ENCODE results near the gene SETBP1.

The SETBP1 gene

GRCh38 chr18:44855681-44856080 lies 175.0 kb downstream of the SETBP1 start:
- Histone ChIP-seq H3K9me2 (ENCODE audit: low read depth, low read length) (no peaks in the 10 kb centered on the region), H3K4me3 (ENCODE audit: low read depth, low read length, poor library complexity, severe bottlenecking) (no peak overlapping the region), H3K79me2 (ENCODE audit: insufficient read depth, low read length) (no peaks in the 10 kb centered on the region), H4K20me1 (ENCODE audit: insufficient read depth, low read length) (no peaks in the 10 kb centered on the region), H3K27ac (ENCODE audit: low read depth, low read length, poor library complexity, severe bottlenecking) (no peak overlapping the region), H3K9ac (ENCODE audit: low read length) (no peak overlapping the region), H3K9me3 (ENCODE audit: low read length) (no peaks in the 10 kb centered on the region), H2AFZ (ENCODE audit: low read length) (no peak overlapping the region), H3K4me2 (ENCODE audit: low read length) (no peak overlapping the region), H3F3A (ENCODE audit: insufficient read depth, low read length) (no peaks in the 10 kb centered on the region), H3K27me3 (ENCODE audit: insufficient read depth, low read length) (no peaks in the 10 kb centered on the region), H3K36me3 (ENCODE audit: insufficient read depth, low read length) (no peaks in the 10 kb centered on the region), H3K4me1 (ENCODE audit: insufficient read depth, low read length, severe bottlenecking) (no peaks in the 10 kb centered on the region)
- no peak for TF ChIP-seq EZH2 (IDR thresholded peaks at IDR 0.05; ENCODE audit: borderline replicate concordance, low read length)
- TF ChIP-seq, protein P1, sequence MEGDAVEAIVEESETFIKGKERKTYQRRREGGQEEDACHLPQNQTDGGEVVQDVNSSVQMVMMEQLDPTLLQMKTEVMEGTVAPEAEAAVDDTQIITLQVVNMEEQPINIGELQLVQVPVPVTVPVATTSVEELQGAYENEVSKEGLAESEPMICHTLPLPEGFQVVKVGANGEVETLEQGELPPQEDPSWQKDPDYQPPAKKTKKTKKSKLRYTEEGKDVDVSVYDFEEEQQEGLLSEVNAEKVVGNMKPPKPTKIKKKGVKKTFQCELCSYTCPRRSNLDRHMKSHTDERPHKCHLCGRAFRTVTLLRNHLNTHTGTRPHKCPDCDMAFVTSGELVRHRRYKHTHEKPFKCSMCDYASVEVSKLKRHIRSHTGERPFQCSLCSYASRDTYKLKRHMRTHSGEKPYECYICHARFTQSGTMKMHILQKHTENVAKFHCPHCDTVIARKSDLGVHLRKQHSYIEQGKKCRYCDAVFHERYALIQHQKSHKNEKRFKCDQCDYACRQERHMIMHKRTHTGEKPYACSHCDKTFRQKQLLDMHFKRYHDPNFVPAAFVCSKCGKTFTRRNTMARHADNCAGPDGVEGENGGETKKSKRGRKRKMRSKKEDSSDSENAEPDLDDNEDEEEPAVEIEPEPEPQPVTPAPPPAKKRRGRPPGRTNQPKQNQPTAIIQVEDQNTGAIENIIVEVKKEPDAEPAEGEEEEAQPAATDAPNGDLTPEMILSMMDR (IDR thresholded peaks at IDR 0.05; ENCODE audit: low read length) = no peak

DNA sequence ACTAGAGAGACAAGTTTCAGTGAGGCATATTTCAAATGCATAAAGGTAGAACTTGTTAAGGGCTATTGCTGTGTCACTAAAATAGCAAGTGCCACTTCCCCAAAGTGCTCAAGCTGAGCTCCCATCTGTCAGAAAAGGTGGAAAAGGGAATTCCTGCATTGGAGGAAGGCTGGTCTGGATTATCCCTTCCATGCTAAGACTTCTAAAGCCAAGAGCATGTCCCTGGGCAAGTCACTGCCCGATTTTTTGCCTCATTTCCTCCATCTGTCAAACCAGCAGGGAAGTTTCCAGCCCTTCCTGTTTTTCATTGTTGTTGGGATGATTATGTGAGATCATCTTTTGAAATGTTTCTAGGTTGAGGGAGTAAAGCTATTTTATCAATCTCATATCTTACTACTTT lies 175.5 kb downstream of the SETBP1 start:
- Histone ChIP-seq H3K36me3 (ENCODE audit: insufficient read depth, low read length) (no peaks in the 10 kb centered on the region), H3K9ac (ENCODE audit: low read length) (no peak overlapping the region), H3K9me2 (ENCODE audit: low read depth, low read length) (no peaks in the 10 kb centered on the region), H4K20me1 (ENCODE audit: insufficient read depth, low read length) (no peaks in the 10 kb centered on the region), H3K4me1 (ENCODE audit: insufficient read depth, low read length, severe bottlenecking) (no peaks in the 10 kb centered on the region), H3K27me3 (ENCODE audit: insufficient read depth, low read length) (no peaks in the 10 kb centered on the region), H3K4me3 (ENCODE audit: low read depth, low read length, poor library complexity, severe bottlenecking) (no peak overlapping the region), H3K79me2 (ENCODE audit: insufficient read depth, low read length) (no peaks in the 10 kb centered on the region), H3K4me2 (ENCODE audit: low read length) (no peak overlapping the region), H3F3A (ENCODE audit: insufficient read depth, low read length) (no peaks in the 10 kb centered on the region), H2AFZ (ENCODE audit: low read length) (no peak overlapping the region), H3K9me3 (ENCODE audit: low read length) (no peaks in the 10 kb centered on the region), H3K27ac (ENCODE audit: low read depth, low read length, poor library complexity, severe bottlenecking) (no peak overlapping the region)
- TF ChIP-seq, protein P1 (IDR thresholded peaks at IDR 0.05; ENCODE audit: low read length) = no peak
- no peak for TF ChIP-seq EZH2 (IDR thresholded peaks at IDR 0.05; ENCODE audit: borderline replicate concordance, low read length)

GRCh38 chr18:44857081-44857480 lies 176.4 kb downstream of the SETBP1 start:
- H3K9me3 ChIP-seq (ENCODE audit: low read length) = no peaks in the 10 kb centered on the region
- H3K36me3 ChIP-seq (ENCODE audit: insufficient read depth, low read length) = no peaks in the 10 kb centered on the region
- H3K4me2 ChIP-seq (ENCODE audit: low read length) = no peak overlapping the region
- no peak overlapping the region for H2AFZ ChIP-seq (ENCODE audit: low read length)
- H3K9ac ChIP-seq (ENCODE audit: low read length) = no peak overlapping the region
- H3K9me2 ChIP-seq (ENCODE audit: low read depth, low read length) = no peaks in the 10 kb centered on the region
- no peaks in the 10 kb centered on the region for H3K4me1 ChIP-seq (ENCODE audit: insufficient read depth, low read length, severe bottlenecking)
- no peaks in the 10 kb centered on the region for H3F3A ChIP-seq (ENCODE audit: insufficient read depth, low read length)
- no peaks in the 10 kb centered on the region for H3K79me2 ChIP-seq (ENCODE audit: insufficient read depth, low read length)
- TF ChIP-seq EZH2 (IDR thresholded peaks at IDR 0.05; ENCODE audit: borderline replicate concordance, low read length) = no peak
- TF ChIP-seq, protein P1 (IDR thresholded peaks at IDR 0.05; ENCODE audit: low read length) = no peak
- H3K4me3 ChIP-seq (ENCODE audit: low read depth, low read length, poor library complexity, severe bottlenecking) = no peak overlapping the region
- H3K27ac ChIP-seq (ENCODE audit: low read depth, low read length, poor library complexity, severe bottlenecking) = no peak overlapping the region
- H4K20me1 ChIP-seq (ENCODE audit: insufficient read depth, low read length) = no peaks in the 10 kb centered on the region
- H3K27me3 ChIP-seq (ENCODE audit: insufficient read depth, low read length) = no peaks in the 10 kb centered on the region
